ENCODE data around the gene ARHGEF6. TPM values are rescaled to one million over a fixed set of nuclear protein-coding genes. Genes with fewer than 3 reads are reported as not detected.
A peak's percentile ranks its signal among the peaks of the same experiment; 100 is the strongest.

ARHGEF6 gene
- total RNA-seq, 1 donor from 2014 or later, result 32.4 TPM

GRCh38 chrX:136619899-136620505 is 160.7 kb downstream of the ARHGEF6 start:
- ChIA-PET CTCF (interaction anchor here (1.0 kb wide), 1 partner anchor 11 kb away, joined by 3 read pairs; no protein-coding TSS in a partner anchor), POLR2A (no interaction called here)
- H3K27me3 Mint-ChIP-seq, result no peaks in the 10 kb centered on the region
- intact Hi-C loops (cut with micrococcal nuclease), result loop anchor here (5.0 kb wide), 1 partner anchor 37 kb away; no protein-coding TSS in a partner anchor
- H3K36me3 Mint-ChIP-seq (ENCODE audit: low read depth), result no peaks in the 10 kb centered on the region
- DNase-seq, result no peak
- H3K4me3 Mint-ChIP-seq, result no peak overlapping the region
- peak overlapping the region; percentile 56 for H3K27ac Mint-ChIP-seq
- no peak for TF ChIP-seq CTCF (IDR thresholded peaks at IDR 0.05)
- ATAC-seq (ENCODE audit: low read depth), result no peak
- peaks cover 7% of the 10 kb centered on the region for H3K4me1 Mint-ChIP-seq
- H3K9me3 Mint-ChIP-seq, result no peaks in the 10 kb centered on the region

- TF ChIP-seq CTCF (IDR thresholded peaks at IDR 0.05), result no peak
- CTCF ChIA-PET, result interaction anchor here (1.4 to 1.7 kb wide), 2 partner anchors 9 to 78 kb away, joined by 7 to 8 read pairs; no protein-coding TSS in a partner anchor
- H3K36me3 Mint-ChIP-seq (ENCODE audit: low read depth), result no peaks in the 10 kb centered on the region
- H3K27me3 Mint-ChIP-seq, result no peaks in the 10 kb centered on the region
- no peak overlapping the region for H3K4me3 Mint-ChIP-seq
- peak; percentile 94 for ATAC-seq (ENCODE audit: low read depth)
- H3K27ac Mint-ChIP-seq, result peak overlapping the region; percentile 53
- no peaks in the 10 kb centered on the region for H3K9me3 Mint-ChIP-seq
- no peak for DNase-seq
- POLR2A ChIA-PET, result interaction anchor here (1.8 kb wide), 1 partner anchor 263 kb away, joined by 6 read pairs; the partner anchor contains the start of gene RBMX
- intact Hi-C loops (cut with micrococcal nuclease), result loop anchor here (2.0 to 5.0 kb wide), 2 partner anchors 40 to 78 kb away; no protein-coding TSS in a partner anchor
- H3K4me1 Mint-ChIP-seq, result peaks cover 7% of the 10 kb centered on the region
Measured at GRCh38 chrX:136616987-136617685, 163.6 kb downstream of the ARHGEF6 start.

Other genes starting within 250 kb of the ARHGEF6 start
- gene VGLL1, start 248.7 kb downstream of the ARHGEF6 start, total RNA-seq, result not detected in 2 replicates
- gene CD40LG, start 132.8 kb downstream of the ARHGEF6 start, total RNA-seq, result not detected in 2 replicates
- 259 and 260 TPM in 2 replicates for gene RBMX, start 99.8 kb upstream of the ARHGEF6 start, total RNA-seq